HepG2 (cell line): ENCODE results near the gene ALPK3. TPM values are rescaled to one million over a fixed set of nuclear protein-coding genes. Genes with fewer than 3 reads are reported as not detected.
A peak's percentile ranks its signal among the peaks of the same experiment; 100 is the strongest.

Experiments used
- ATAC-seq: fragments of 200-7000 bp; cut with Tn5 transposase; 3 replicates; pipeline ENCODE4 v1.9.1; 2020; ENCODE audit warnings: mild to moderate bottlenecking, moderate library complexity
- BruUV-seq: library from RNA; stranded (reverse); fragments of 400-500 nt; replicated peaks from 2 replicates; lab custom pipeline; 2021; lab: Mats Ljungman, UMichigan
- CTCF ChIA-PET: fragments of 300-600 bp; formaldehyde crosslinking; extraction: SDS; loops from one replicate; lab custom pipeline; 2021; ENCODE audit warnings: low total read pairs, inconsistent platforms, low intra/inter-chr PET ratio; lab: Yijun Ruan, JAX
- POLR2A ChIA-PET: fragments of 350-600 bp; sonication (Branson Sonifier 250); formaldehyde crosslinking; loops from one replicate; lab custom pipeline; 2020; ENCODE audit warnings: antibody characterized with exemption, inconsistent platforms; lab: Yijun Ruan, JAX
- DNase-seq: peaks from one replicate; pipeline ENCODE4 v3.0.0-alpha.2; 2015; ENCODE audit warnings: low spot score
- FAIRE-seq: peaks from 3 replicates; lab custom pipeline; 2011; peaks lifted over from hg19 to GRCh38; lab: Jason Lieb, UNC
- H2AFZ ChIP-seq: one replicate; pipeline ENCODE4 v1.6.1; 2011; ENCODE audit warnings: low read length, inconsistent platforms
- H3K27ac ChIP-seq: fragments of 300-600 bp; 3 replicates; pipeline ENCODE4 v1.8.0; 2011; ENCODE audit warnings: mixed run types, mild to moderate bottlenecking, mixed read lengths, low read length, inconsistent platforms; ENCODE audit not compliant: insufficient read depth; ENCODE audit errors: extremely low read length
- H3K27me3 ChIP-seq, 2 experiments: fragments of 200-600 bp in 1 of 2; 2 replicates in 1 of 2; 3 replicates in 1 of 2; pipeline versions ENCODE4 v1.6.0 to v1.8.0; 2011; ENCODE audit warnings: low read length in 2 of 2, mild to moderate bottlenecking in 2 of 2, moderate library complexity in 2 of 2, inconsistent platforms in 1 of 2; ENCODE audit not compliant: insufficient read depth in 2 of 2, control insufficient read depth in 1 of 2
- H3K36me3 ChIP-seq, 2 experiments: fragments of 200-600 bp in 1 of 2; replicated peaks in 1 of 2; 2 replicates in 1 of 2; 3 replicates in 1 of 2; pipeline versions ENCODE4 v1.5.1 to v1.8.0; 2011; ENCODE audit warnings: low read length in 2 of 2, inconsistent platforms in 1 of 2; ENCODE audit not compliant: insufficient read depth in 2 of 2, control insufficient read depth in 1 of 2
- H3K4me1 ChIP-seq: 2 replicates; pipeline ENCODE4 v1.5.1; 2012; ENCODE audit warnings: low read length, inconsistent platforms; ENCODE audit not compliant: insufficient read depth
- H3K4me2 ChIP-seq: 2 replicates; pipeline ENCODE4 v1.6.0; 2011; ENCODE audit warnings: low read depth, low read length, inconsistent platforms
- H3K4me3 ChIP-seq, 3 experiments: fragments of 200-600 bp in 1 of 3; sonication (generic), shearing (Covaris generic) in 1 of 3; replicated peaks in 1 of 3; 2 replicates each; pipeline ENCODE4 v1.5.1; 2011 to 2016; ENCODE audit warnings: low read length in 3 of 3, inconsistent platforms in 2 of 3, low read depth in 2 of 3, mild to moderate bottlenecking in 2 of 3, control low read depth in 1 of 3, mixed read lengths in 1 of 3; ENCODE audit not compliant: insufficient read depth in 1 of 3
- H3K79me2 ChIP-seq: one replicate; pipeline ENCODE4 v1.6.1; 2011; ENCODE audit warnings: low read length, inconsistent platforms; ENCODE audit not compliant: insufficient read depth
- H3K9ac ChIP-seq: 2 replicates; pipeline ENCODE4 v1.6.0; 2011; ENCODE audit warnings: mild to moderate bottlenecking, low read depth, low read length, inconsistent platforms; ENCODE audit not compliant: insufficient read depth
- H3K9me3 ChIP-seq: 2 replicates; pipeline ENCODE4 v1.5.1; 2012; ENCODE audit warnings: mild to moderate bottlenecking, low read length
- H4K20me1 ChIP-seq: 2 replicates; pipeline ENCODE4 v1.6.0; 2011; ENCODE audit warnings: inconsistent platforms, mild to moderate bottlenecking, low read length, moderate library complexity; ENCODE audit not compliant: insufficient read depth
- FOSL2 ChIP-seq: sonication (generic); formaldehyde crosslinking; IDR thresholded peaks from 2 replicates; pipeline ENCODE4 v1.4.0; 2020; ENCODE audit warnings: missing genetic modification reagents
- GATAD2A ChIP-seq: IDR thresholded peaks from 2 replicates; pipeline ENCODE4 v1.6.1; 2016
- JUND ChIP-seq: sonication (generic); formaldehyde crosslinking; IDR thresholded peaks from 2 replicates; pipeline ENCODE4 v1.8.0; 2022; ENCODE audit warnings: mild to moderate bottlenecking, missing genetic modification reagents
- TFE3 ChIP-seq: IDR thresholded peaks from 2 replicates; pipeline ENCODE4 v1.6.1; 2016
- ZNF687 ChIP-seq: sonication (generic); formaldehyde crosslinking; IDR thresholded peaks from 2 replicates; pipeline ENCODE4 v1.5.1; 2020; ENCODE audit warnings: mild to moderate bottlenecking, missing genetic modification reagents, moderate library complexity
- WGBS: methylation state at CpG from one replicate; pipeline ENCODE4 v1.1.6; 2017; ENCODE audit warnings: low lambda C conversion rate; 5-methylcytosine and 5-hydroxymethylcytosine counted together
- in situ Hi-C: cut with HindIII; loops from 2 replicates; pipeline ENCODE4 v1.10.0; 2017; ENCODE audit warnings: low pct_unique_long_range_greater_than_20kb; ENCODE audit not compliant: extremely low pct_ligation_motif_present
- intact Hi-C: fragments of 100-400 bp; cut with micrococcal nuclease; formaldehyde crosslinking; loops from one replicate; pipeline ENCODE4 v1.10.0; 2022; ENCODE audit not compliant: unreplicated experiment
- polyA plus RNA-seq, 8 experiments: library from polyadenylated mRNA; depleted of rRNA in 3 of 8; stranded (reverse) in 7 of 8; unstranded in 1 of 8; fragments of >200 nt; fragmentation: Illumina TruSeq in 4 of 8; extraction: Trizol in 4 of 8; gene quantifications; 2 replicates each; pipeline versions ENCODE4 v1.2.1 to v1.2.3, GENCODE V29; 2011 to 2016; ENCODE audit warnings: low read depth in 4 of 8, missing spikeins in 1 of 8, mixed read lengths in 1 of 8; ENCODE audit not compliant: insufficient read depth in 1 of 8
- total RNA-seq, 5 experiments: library from RNA; depleted of rRNA; stranded (reverse); fragments of >200 nt; fragmentation: Illumina TruSeq; extraction: Trizol; gene quantifications; 2 replicates each; pipeline ENCODE4 v1.2.3, GENCODE V29; 2016; ENCODE audit warnings: low read depth in 1 of 5

ALPK3 gene
- total and polyA plus RNA-seq, 2 of the 13 experiments (the other 11 are each of a cell fraction or from before 2014, with no cell fraction given), result 0.04 to 0.42 TPM

- Histone ChIP-seq H3K27me3 (peaks cover 10 to 49% of the 10 kb centered on the region in 2 experiments; a peak in 4 of 5 replicates), H3K79me2 (no peaks in the 10 kb centered on the region), H3K4me3 (peak overlapping the region in 1 of 3 experiments; percentile 13; a peak in 1 of 6 replicates), H3K9ac (no peak overlapping the region), H3K4me1 (peaks cover 32% of the 10 kb centered on the region), H3K4me2 (peak overlapping the region; percentile 25; the same call in 1 of the 2 replicates), H2AFZ (no peak overlapping the region), H3K9me3 (no peaks in the 10 kb centered on the region), H3K36me3 (no peaks in the 10 kb centered on the region), H4K20me1 (no peaks in the 10 kb centered on the region), H3K27ac (no peak overlapping the region)
- in situ Hi-C loops, result no loop called here
- CTCF ChIA-PET, result no interaction called here
- FAIRE-seq (no peak), ATAC-seq (peak; percentile 63), DNase-seq (no peak)
- no TSS peak for BruUV-seq
- no peak for TF ChIP-seq JUND (CRISPR knock-in tag)
- no peak for TF ChIP-seq TFE3 (CRISPR knock-in tag)
- no peak for TF ChIP-seq FOSL2 (CRISPR knock-in tag)
- no peak for TF ChIP-seq ZNF687 (CRISPR knock-in tag)
- TF ChIP-seq GATAD2A (CRISPR knock-in tag), result no peak
- POLR2A ChIA-PET, result no interaction called here
- WGBS, result 29% methylated on average over 9 of the region's 11 CpGs
- intact Hi-C loops, result no loop called here
Measured at GRCh38 chr15:84858231-84858630, 41.1 kb downstream of the ALPK3 start.
